Suprapubic skin (tissue), 4 donors: ENCODE results near the gene ASIC5. TPM values are rescaled to one million over a fixed set of nuclear protein-coding genes. Genes with fewer than 3 reads are reported as not detected.

Experiments
- DNase-seq, 2 donors: peaks; one replicate each; pipeline ENCODE4 v3.0.0-alpha.2; 2019; ENCODE audit warnings: low spot score in 2 of 2
- H3K27ac ChIP-seq: fragments of 200-600 bp; sonication (generic); one replicate; pipeline ENCODE4 v1.5.1; 2019
- H3K27me3 ChIP-seq: fragments of 200-600 bp; sonication (generic); one replicate; pipeline ENCODE4 v1.5.1; 2019
- H3K36me3 ChIP-seq: fragments of 200-600 bp; sonication (generic); one replicate; pipeline ENCODE4 v1.5.1; 2019
- H3K4me1 ChIP-seq: fragments of 200-600 bp; sonication (generic); one replicate; pipeline ENCODE4 v1.5.1; 2019
- H3K4me3 ChIP-seq: fragments of 200-600 bp; sonication (generic); one replicate; pipeline ENCODE4 v1.5.1; 2019; ENCODE audit warnings: mild to moderate bottlenecking
- H3K9me3 ChIP-seq: fragments of 200-600 bp; sonication (generic); one replicate; pipeline ENCODE4 v1.5.1; 2019
- EP300 ChIP-seq: sonication (generic); formaldehyde crosslinking; IDR thresholded peaks from one replicate; pipeline ENCODE4 v1.6.1; 2017; ENCODE audit warnings: antibody characterized with exemption
- POLR2A ChIP-seq, 2 donors: fragments of 450-650 bp; IDR thresholded peaks; one replicate each; pipeline ENCODE4 v1.6.1; 2017; ENCODE audit warnings: antibody characterized with exemption in 2 of 2, mild to moderate bottlenecking in 2 of 2, moderate library complexity in 2 of 2
- POLR2AphosphoS5 ChIP-seq, 3 donors: sonication (generic); formaldehyde crosslinking; IDR thresholded peaks; one replicate each; pipeline ENCODE4 v1.6.1; 2017; ENCODE audit warnings: antibody characterized with exemption in 3 of 3
- WGBS: methylation state at CpG from one replicate; pipeline ENCODE4 v1.1.5; 2018; 5-methylcytosine and 5-hydroxymethylcytosine counted together
- total RNA-seq, 4 donors: library from RNA; depleted of rRNA; stranded (reverse); fragments of >200 nt; gene quantifications; one replicate each; pipeline ENCODE4 v1.1.0, GENCODE V29; 2016
- TF ChIP-seq, protein P1 (sequence below), 2 donors: fragments of 200-600 bp in 1 of 2; fragments of 450-650 bp in 1 of 2; sonication (generic) in 1 of 2; IDR thresholded peaks; one replicate each; pipeline ENCODE4 v1.5.1; 2016 to 2019; ENCODE audit warnings: antibody characterized with exemption in 2 of 2, mild to moderate bottlenecking in 1 of 2, moderate library complexity in 1 of 2

The ASIC5 gene
- total RNA-seq, 4 donors from 2014 or later: not detected

- H3K4me3 ChIP-seq: no peak overlapping the region
- H3K4me1 ChIP-seq: no peaks in the 10 kb centered on the region
- TF ChIP-seq, protein P1, sequence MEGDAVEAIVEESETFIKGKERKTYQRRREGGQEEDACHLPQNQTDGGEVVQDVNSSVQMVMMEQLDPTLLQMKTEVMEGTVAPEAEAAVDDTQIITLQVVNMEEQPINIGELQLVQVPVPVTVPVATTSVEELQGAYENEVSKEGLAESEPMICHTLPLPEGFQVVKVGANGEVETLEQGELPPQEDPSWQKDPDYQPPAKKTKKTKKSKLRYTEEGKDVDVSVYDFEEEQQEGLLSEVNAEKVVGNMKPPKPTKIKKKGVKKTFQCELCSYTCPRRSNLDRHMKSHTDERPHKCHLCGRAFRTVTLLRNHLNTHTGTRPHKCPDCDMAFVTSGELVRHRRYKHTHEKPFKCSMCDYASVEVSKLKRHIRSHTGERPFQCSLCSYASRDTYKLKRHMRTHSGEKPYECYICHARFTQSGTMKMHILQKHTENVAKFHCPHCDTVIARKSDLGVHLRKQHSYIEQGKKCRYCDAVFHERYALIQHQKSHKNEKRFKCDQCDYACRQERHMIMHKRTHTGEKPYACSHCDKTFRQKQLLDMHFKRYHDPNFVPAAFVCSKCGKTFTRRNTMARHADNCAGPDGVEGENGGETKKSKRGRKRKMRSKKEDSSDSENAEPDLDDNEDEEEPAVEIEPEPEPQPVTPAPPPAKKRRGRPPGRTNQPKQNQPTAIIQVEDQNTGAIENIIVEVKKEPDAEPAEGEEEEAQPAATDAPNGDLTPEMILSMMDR (IDR thresholded peaks at IDR 0.05): no peak
- TF ChIP-seq EP300: no peak
- no peak for TF ChIP-seq POLR2A (IDR thresholded peaks at IDR 0.05)
- no peak for TF ChIP-seq POLR2AphosphoS5 (IDR thresholded peaks at IDR 0.05)
- no peaks in the 10 kb centered on the region for H3K36me3 ChIP-seq
- no peaks in the 10 kb centered on the region for H3K27me3 ChIP-seq
- DNase-seq: no peak
- H3K9me3 ChIP-seq: no peaks in the 10 kb centered on the region
- WGBS: 74% methylated on average over 5 of the region's 6 CpGs
- no peak overlapping the region for H3K27ac ChIP-seq
These were observed 21.9 kb upstream of the ASIC5 start for GRCh38 chr4:155887847-155888570.

- Histone ChIP-seq H3K36me3 (no peaks in the 10 kb centered on the region), H3K9me3 (no peaks in the 10 kb centered on the region), H3K4me3 (no peak overlapping the region), H3K27me3 (no peaks in the 10 kb centered on the region), H3K4me1 (no peaks in the 10 kb centered on the region), H3K27ac (no peak overlapping the region)
- no peak for DNase-seq
- WGBS: 63% methylated on average over 1 of the region's 1 CpG
- TF ChIP-seq POLR2A (IDR thresholded peaks at IDR 0.05) (no peak), POLR2AphosphoS5 (IDR thresholded peaks at IDR 0.05) (no peak)
These were observed 21.0 kb upstream of the ASIC5 start for GRCh38 chr4:155887045-155887444.

GRCh38 chr4:155885666-155886065 lies 19.6 kb upstream of the ASIC5 start:
- Histone ChIP-seq H3K4me1 (no peaks in the 10 kb centered on the region), H3K27ac (no peak overlapping the region), H3K36me3 (no peaks in the 10 kb centered on the region), H3K4me3 (no peak overlapping the region), H3K9me3 (no peaks in the 10 kb centered on the region), H3K27me3 (no peaks in the 10 kb centered on the region)
- TF ChIP-seq, protein P1 (IDR thresholded peaks at IDR 0.05): no peak
- TF ChIP-seq POLR2A (IDR thresholded peaks at IDR 0.05) (no peak), POLR2AphosphoS5 (IDR thresholded peaks at IDR 0.05) (no peak), EP300 (no peak)
- DNase-seq: no peak
- 77% methylated on average over 6 of the region's 6 CpGs for WGBS

DNA sequence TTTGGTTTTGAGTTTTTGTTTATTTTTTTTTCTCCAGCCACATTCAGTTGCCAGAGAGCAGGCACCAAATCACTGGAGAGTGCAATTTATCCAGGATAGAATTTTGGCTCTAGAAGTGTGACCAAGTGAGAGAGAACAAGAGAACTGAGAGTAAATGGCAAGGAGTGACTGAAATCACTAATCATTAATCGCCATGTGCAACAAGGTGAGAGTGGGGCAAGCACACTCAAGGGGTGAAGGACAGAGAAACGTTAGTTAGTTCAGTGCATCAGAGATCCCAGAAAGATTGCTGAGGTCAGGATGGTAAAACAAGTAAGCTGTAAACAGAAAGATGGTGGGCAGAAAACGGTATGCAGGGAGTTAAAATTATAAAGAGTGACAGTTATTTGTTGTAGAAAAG lies 17.8 kb upstream of the ASIC5 start:
- no peaks in the 10 kb centered on the region for H3K9me3 ChIP-seq
- H3K27me3 ChIP-seq: no peaks in the 10 kb centered on the region
- TF ChIP-seq POLR2A (IDR thresholded peaks at IDR 0.05) (no peak), POLR2AphosphoS5 (IDR thresholded peaks at IDR 0.05) (no peak)
- TF ChIP-seq, protein P1 (IDR thresholded peaks at IDR 0.05): no peak
- H3K4me3 ChIP-seq: no peak overlapping the region
- no peak overlapping the region for H3K27ac ChIP-seq
- 80% methylated on average over 3 of the region's 3 CpGs for WGBS
- H3K36me3 ChIP-seq: no peaks in the 10 kb centered on the region
- no peaks in the 10 kb centered on the region for H3K4me1 ChIP-seq
- DNase-seq: no peak

DNA sequence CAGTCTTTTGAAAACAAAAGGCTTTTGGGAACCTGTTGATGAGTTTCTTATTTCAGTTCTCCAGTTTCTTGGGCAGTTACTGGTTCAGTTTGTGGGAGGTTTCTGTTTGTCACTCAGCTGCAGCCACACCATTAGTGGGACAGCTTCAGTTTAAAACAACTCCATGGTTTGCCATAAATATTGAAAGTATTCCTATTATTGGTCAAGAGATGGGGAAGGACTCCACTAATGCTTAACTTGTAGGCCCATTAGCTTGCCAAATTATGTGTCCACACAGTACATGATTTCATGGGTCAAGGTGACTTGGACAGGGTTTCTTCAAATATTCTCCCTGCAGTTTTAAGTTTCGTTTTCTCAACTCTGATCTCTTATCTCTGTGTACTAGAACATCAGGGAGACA lies 15.5 kb upstream of the ASIC5 start:
- 54% methylated on average over 1 of the region's 1 CpG for WGBS
- Histone ChIP-seq H3K36me3 (no peaks in the 10 kb centered on the region), H3K4me1 (no peaks in the 10 kb centered on the region), H3K4me3 (no peak overlapping the region), H3K9me3 (no peaks in the 10 kb centered on the region), H3K27me3 (no peaks in the 10 kb centered on the region), H3K27ac (no peak overlapping the region)
- DNase-seq: no peak
- no peak for TF ChIP-seq POLR2A (IDR thresholded peaks at IDR 0.05)
- TF ChIP-seq EP300: no peak

DNA sequence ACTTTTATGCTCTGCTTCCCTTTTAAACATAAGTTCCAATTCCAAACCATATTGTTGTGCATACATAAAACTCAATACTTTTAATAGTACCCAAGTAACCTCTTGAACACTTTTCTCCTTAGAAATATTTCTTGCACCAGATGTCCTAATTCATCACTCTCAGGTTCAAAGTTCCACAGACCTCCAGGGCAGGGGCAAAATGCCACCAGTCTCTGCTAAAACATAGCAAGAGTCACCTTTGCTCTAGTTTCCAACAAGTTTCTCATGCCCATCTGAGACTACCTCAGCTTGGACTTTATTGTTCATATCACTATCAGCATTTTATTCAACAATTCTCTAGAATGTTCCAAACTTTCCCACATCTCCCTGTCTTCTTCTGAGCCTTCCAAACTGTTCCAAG lies 13.7 kb upstream of the ASIC5 start:
- no peak for DNase-seq
- no peaks in the 10 kb centered on the region for H3K27me3 ChIP-seq
- H3K27ac ChIP-seq: no peak overlapping the region
- TF ChIP-seq EP300: no peak
- TF ChIP-seq, protein P1 (IDR thresholded peaks at IDR 0.05): no peak
- no peak for TF ChIP-seq POLR2A (IDR thresholded peaks at IDR 0.05)
- no peak for TF ChIP-seq POLR2AphosphoS5 (IDR thresholded peaks at IDR 0.05)
- no peak overlapping the region for H3K4me3 ChIP-seq
- H3K4me1 ChIP-seq: no peaks in the 10 kb centered on the region
- peaks cover 6% of the 10 kb centered on the region for H3K9me3 ChIP-seq
- H3K36me3 ChIP-seq: no peaks in the 10 kb centered on the region
